ENCODE measurements around the gene BIRC6. TPM values are rescaled to one million over a fixed set of nuclear protein-coding genes. Genes with fewer than 3 reads are reported as not detected.
A peak's percentile ranks its signal among the peaks of the same experiment; 100 is the strongest.
"Not testable (repeated sequence)": the region's sequence is repeated elsewhere in the genome, so short reads cannot be mapped to it uniquely, and the experiment has no call there.

BIRC6 gene
- total and polyA plus RNA-seq, 4 donors = 3.6 to 137 (median 61.9) TPM

DNA sequence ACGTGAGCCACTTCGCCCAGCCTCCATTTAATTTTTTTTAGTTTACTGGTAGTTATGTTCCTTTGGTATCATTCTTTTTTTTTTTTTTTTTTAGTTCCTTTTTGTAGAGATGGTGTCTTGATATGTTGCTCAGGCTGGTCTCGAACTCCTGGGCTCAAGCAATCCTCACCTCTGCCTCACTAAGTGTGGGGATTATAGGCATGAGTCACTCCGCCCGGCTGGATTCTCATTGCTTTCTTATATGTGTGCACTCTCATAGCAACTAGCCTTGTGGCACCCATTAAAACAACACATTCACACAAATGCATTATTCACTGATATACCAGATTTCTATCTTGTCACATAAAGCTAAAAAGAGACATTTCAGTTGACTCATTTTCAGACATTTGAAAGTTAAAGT lies 275.3 kb downstream of the BIRC6 start:
- WGBS, 2 donors = 66 to 71% methylated on average over 5 of the region's 5 CpGs
- Histone ChIP-seq H3K36me3 (ENCODE audit: control insufficient read depth in 1 of 2, insufficient read depth in 2 of 2, low read length in 1 of 2) (peaks cover 0 to 2% of the 10 kb centered on the region in 2 donors), H3K27me3 (ENCODE audit: control insufficient read depth in 1 of 2, insufficient read depth in 2 of 2, low read length in 1 of 2) (no peaks in the 10 kb centered on the region)

DNA sequence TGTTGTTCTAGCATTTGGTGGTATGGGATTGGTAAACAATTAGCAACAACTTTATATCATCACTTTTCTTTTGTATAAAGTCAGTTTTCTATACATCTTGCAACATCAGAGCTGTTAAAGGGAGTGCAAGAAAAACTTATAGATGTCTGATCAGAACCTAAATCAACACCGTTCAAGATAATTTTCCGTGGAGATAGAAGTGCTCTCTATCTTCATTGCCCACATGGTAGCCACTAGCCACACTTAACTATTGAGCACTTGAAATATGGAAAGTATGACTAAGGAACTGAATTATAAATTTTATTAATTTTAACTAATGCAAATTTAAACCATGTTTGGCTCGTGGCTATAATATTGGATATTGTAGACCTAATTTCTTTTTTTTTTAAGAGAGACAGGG lies 276.2 kb downstream of the BIRC6 start:
- ATAC-seq (ENCODE audit: low FRiP score) = no peak
- no peaks in the 10 kb centered on the region for H3K9me3 ChIP-seq (ENCODE audit: control insufficient read depth, low read length)
- H3K27me3 ChIP-seq (ENCODE audit: control insufficient read depth in 1 of 2, insufficient read depth in 2 of 2, low read length in 1 of 2) = no peaks in the 10 kb centered on the region
- intact Hi-C loops (cut with DNase I) = no loop called here
- WGBS, 2 donors = 82 to 84% methylated on average over 3 of the region's 3 CpGs
- H3K36me3 ChIP-seq (ENCODE audit: control insufficient read depth in 1 of 2, insufficient read depth in 2 of 2, low read length in 1 of 2) = peaks cover 0 to 6% of the 10 kb centered on the region in 2 donors
- peaks cover 0 to 3% of the 10 kb centered on the region in 2 donors for H3K4me1 ChIP-seq (ENCODE audit: control insufficient read depth in 1 of 2, insufficient read depth in 2 of 2, low read length in 2 of 2)
- no peak overlapping the region for H3K27ac ChIP-seq (ENCODE audit: low read depth in 1 of 2, low read length in 2 of 2)
- no peak for DNase-seq
- H3K4me3 ChIP-seq (ENCODE audit: low read length in 2 of 2) = no peak overlapping the region

More for the DNA sequence above, 275.3 kb downstream of the BIRC6 start:
- Histone ChIP-seq H3K4me3 (ENCODE audit: low read length in 2 of 2) (no peak overlapping the region), H3K9me3 (ENCODE audit: control insufficient read depth, low read length) (no peaks in the 10 kb centered on the region), H3K27ac (ENCODE audit: low read depth in 1 of 2, low read length in 2 of 2) (no peak overlapping the region), H3K4me1 (ENCODE audit: control insufficient read depth in 1 of 2, insufficient read depth in 2 of 2, low read length in 2 of 2) (peaks cover 0 to 3% of the 10 kb centered on the region in 2 donors)
- intact Hi-C loops (cut with DNase I) = no loop called here
- no peak for DNase-seq
- no peak for ATAC-seq (ENCODE audit: low FRiP score)

DNA sequence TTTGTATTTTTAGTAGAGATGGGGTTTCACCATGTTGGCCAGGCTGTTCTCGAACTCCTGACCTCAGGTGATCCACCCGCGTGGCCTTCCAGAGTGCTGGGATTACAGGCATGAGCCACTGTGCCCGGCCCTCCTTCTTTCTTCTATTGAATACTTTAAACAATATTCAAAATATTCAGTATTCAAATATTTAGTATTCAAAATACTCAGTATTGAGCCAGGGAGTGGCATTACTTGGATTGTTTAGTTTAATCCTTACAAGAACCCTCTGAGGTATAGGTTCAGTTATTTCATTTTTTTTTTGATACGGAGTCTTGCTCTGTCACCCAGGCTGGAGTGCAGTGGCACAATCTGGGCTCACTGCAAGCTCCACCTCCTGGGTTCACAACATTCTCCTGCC lies 281.7 kb downstream of the BIRC6 start:
- H3K36me3 ChIP-seq (ENCODE audit: control insufficient read depth in 1 of 2, insufficient read depth in 2 of 2, low read length in 1 of 2); H3K27me3 ChIP-seq (ENCODE audit: control insufficient read depth in 1 of 2, insufficient read depth in 2 of 2, low read length in 1 of 2); H3K9me3 ChIP-seq (ENCODE audit: control insufficient read depth, low read length); H3K4me3 ChIP-seq (ENCODE audit: low read length in 2 of 2); ATAC-seq (ENCODE audit: low FRiP score); H3K27ac ChIP-seq (ENCODE audit: low read depth in 1 of 2, low read length in 2 of 2); intact Hi-C loops (cut with DNase I); DNase-seq; H3K4me1 ChIP-seq (ENCODE audit: control insufficient read depth in 1 of 2, insufficient read depth in 2 of 2, low read length in 2 of 2): not testable (repeated sequence)
- WGBS, 2 donors = 94 to 96% methylated on average over 5 of the region's 5 CpGs

DNA sequence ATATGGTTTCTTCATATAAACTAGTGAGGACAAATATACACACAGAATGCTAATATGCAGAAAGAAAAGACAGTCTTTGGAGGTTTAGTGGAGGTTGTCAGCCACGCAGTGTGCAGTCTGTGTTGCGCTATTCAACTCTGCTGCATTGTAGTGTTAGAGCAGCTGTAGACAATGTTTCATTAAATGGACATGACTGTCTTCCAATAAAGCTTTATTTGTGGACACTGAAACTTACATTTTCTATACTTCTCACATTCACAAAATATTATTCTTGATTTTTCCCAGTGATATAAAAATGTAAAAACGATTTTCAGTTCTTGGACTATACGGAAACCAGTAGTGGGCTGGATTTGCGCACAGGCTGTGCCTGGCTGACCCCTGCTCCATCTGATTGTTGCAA lies 284.4 kb downstream of the BIRC6 start:
- intact Hi-C loops (cut with DNase I) = no loop called here
- DNase-seq (no peak), ATAC-seq (ENCODE audit: low FRiP score) (no peak)
- 96 to 99% methylated on average over 5 of the region's 5 CpGs for WGBS, 2 donors
- no peak overlapping the region for H3K4me3 ChIP-seq (ENCODE audit: low read length in 2 of 2)
- peaks cover 0 to 3% of the 10 kb centered on the region in 2 donors for H3K36me3 ChIP-seq (ENCODE audit: control insufficient read depth in 1 of 2, insufficient read depth in 2 of 2, low read length in 1 of 2)
- H3K27me3 ChIP-seq (ENCODE audit: control insufficient read depth in 1 of 2, insufficient read depth in 2 of 2, low read length in 1 of 2) = no peaks in the 10 kb centered on the region
- H3K9me3 ChIP-seq (ENCODE audit: control insufficient read depth, low read length) = no peaks in the 10 kb centered on the region
- H3K27ac ChIP-seq (ENCODE audit: low read depth in 1 of 2, low read length in 2 of 2) = no peak overlapping the region
- no peaks in the 10 kb centered on the region for H3K4me1 ChIP-seq (ENCODE audit: control insufficient read depth in 1 of 2, insufficient read depth in 2 of 2, low read length in 2 of 2)

DNA sequence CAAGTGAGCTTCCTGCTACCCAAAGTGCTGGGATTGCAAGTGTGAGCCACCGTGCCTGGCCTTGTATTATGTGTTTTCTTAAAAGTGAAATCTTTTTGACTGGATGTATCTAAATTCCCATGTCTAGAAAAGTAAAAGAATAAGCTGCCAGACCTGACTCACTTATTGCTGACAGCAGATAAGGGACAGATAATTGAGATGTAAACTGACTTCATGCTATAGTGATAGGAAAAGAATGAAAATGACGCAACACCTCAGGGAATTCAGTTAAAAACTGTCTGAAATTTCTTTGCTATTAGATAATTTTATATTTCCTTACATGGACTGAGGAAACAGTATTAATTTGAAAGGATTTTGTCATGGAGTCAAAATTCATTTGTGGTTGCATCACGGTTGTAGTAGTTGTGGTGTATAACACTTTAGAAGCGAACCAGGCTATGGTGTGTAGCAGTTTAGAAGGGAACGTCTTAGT lies 290.4 kb downstream of the BIRC6 start:
- DNase-seq (no peak), ATAC-seq (ENCODE audit: low FRiP score) (peak; percentile 87)
- no peaks in the 10 kb centered on the region for H3K4me1 ChIP-seq (ENCODE audit: control insufficient read depth in 1 of 2, insufficient read depth in 2 of 2, low read length in 2 of 2)
- no peak overlapping the region for H3K4me3 ChIP-seq (ENCODE audit: low read length in 2 of 2)
- no peaks in the 10 kb centered on the region for H3K27me3 ChIP-seq (ENCODE audit: control insufficient read depth in 1 of 2, insufficient read depth in 2 of 2, low read length in 1 of 2)
- no peaks in the 10 kb centered on the region for H3K36me3 ChIP-seq (ENCODE audit: control insufficient read depth in 1 of 2, insufficient read depth in 2 of 2, low read length in 1 of 2)
- intact Hi-C loops (cut with DNase I) = loop anchor here in 1 of 2 donors (2.0 kb wide), 1 partner anchor 74 kb away; no protein-coding TSS in a partner anchor
- WGBS, 2 donors = 2 to 6% methylated on average over 5 of the region's 5 CpGs
- peak overlapping the region; percentile 87 to 90 for H3K27ac ChIP-seq (ENCODE audit: low read depth in 1 of 2, low read length in 2 of 2)
- H3K9me3 ChIP-seq (ENCODE audit: control insufficient read depth, low read length) = no peaks in the 10 kb centered on the region

DNA sequence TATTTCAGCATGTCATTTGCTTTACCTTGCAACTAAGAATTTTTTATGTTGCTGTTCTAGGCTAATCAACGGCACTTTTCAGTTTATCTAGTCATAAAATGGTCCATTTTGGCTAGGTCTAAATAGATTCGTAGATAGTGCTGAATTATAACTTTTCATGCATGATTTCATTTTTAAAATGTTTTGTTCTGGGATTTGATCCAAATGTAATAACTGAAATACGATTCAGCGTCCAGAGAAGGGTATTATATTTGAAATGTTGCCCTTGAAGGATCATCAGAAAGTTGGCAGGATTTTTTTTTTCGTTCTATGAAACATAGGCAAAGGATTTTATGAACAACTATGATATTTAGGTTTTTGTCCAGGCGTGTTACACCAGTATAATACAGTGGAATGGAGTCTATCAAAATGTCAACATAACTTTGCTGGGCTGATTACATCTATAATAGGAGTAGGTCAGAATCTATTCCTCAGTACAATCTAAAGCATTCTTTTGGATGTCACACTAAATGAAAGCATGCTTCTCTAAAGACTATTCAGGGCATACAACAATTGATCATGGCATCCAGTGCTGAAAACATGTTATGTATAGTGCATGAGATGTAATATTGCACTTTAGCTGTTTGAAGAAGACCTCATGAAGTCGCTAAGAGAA lies 295.9 kb downstream of the BIRC6 start:
- ATAC-seq (ENCODE audit: low FRiP score) (no peak), DNase-seq (no peak)
- Histone ChIP-seq H3K36me3 (ENCODE audit: control insufficient read depth in 1 of 2, insufficient read depth in 2 of 2, low read length in 1 of 2) (no peaks in the 10 kb centered on the region), H3K9me3 (ENCODE audit: control insufficient read depth, low read length) (no peaks in the 10 kb centered on the region), H3K27ac (ENCODE audit: low read depth in 1 of 2, low read length in 2 of 2) (peak overlapping the region in 1 of 2 donors; percentile 68), H3K27me3 (ENCODE audit: control insufficient read depth in 1 of 2, insufficient read depth in 2 of 2, low read length in 1 of 2) (no peaks in the 10 kb centered on the region), H3K4me1 (ENCODE audit: control insufficient read depth in 1 of 2, insufficient read depth in 2 of 2, low read length in 2 of 2) (peaks cover 0 to 2% of the 10 kb centered on the region in 2 donors), H3K4me3 (ENCODE audit: low read length in 2 of 2) (no peak overlapping the region)
- intact Hi-C loops (cut with DNase I) = no loop called here
- 5 to 8% methylated on average over 7 of the region's 7 CpGs for WGBS, 2 donors

DNA sequence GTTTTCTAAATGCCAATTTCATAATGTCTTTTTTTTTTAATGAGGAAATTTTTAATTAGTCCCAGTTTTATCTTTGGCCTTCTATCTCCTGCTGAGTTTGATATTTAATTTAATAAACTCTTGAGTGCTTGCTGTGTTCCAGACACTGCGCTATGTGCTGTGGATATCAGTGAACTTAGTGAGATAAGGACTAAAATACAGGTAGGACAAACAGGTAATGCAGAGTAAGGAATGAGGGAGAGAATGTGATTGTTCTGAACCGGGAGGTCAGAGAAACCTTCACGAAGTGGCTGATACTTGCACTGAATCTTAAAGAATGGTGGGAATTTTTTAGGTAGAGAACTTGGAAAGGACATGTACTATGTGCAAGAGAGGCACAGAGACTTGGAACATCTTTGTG lies 299.2 kb downstream of the BIRC6 start:
- H3K27me3 ChIP-seq (ENCODE audit: control insufficient read depth in 1 of 2, insufficient read depth in 2 of 2, low read length in 1 of 2) = no peaks in the 10 kb centered on the region
- H3K36me3 ChIP-seq (ENCODE audit: control insufficient read depth in 1 of 2, insufficient read depth in 2 of 2, low read length in 1 of 2) = no peaks in the 10 kb centered on the region
- peaks cover 0 to 2% of the 10 kb centered on the region in 2 donors for H3K4me1 ChIP-seq (ENCODE audit: control insufficient read depth in 1 of 2, insufficient read depth in 2 of 2, low read length in 2 of 2)
- H3K9me3 ChIP-seq (ENCODE audit: control insufficient read depth, low read length) = no peaks in the 10 kb centered on the region
- WGBS, 2 donors = 92 to 93% methylated on average over 3 of the region's 3 CpGs
- no peak overlapping the region for H3K4me3 ChIP-seq (ENCODE audit: low read length in 2 of 2)
- H3K27ac ChIP-seq (ENCODE audit: low read depth in 1 of 2, low read length in 2 of 2) = no peak overlapping the region
- DNase-seq (no peak), ATAC-seq (ENCODE audit: low FRiP score) (no peak)
- intact Hi-C loops (cut with DNase I) = no loop called here

DNA sequence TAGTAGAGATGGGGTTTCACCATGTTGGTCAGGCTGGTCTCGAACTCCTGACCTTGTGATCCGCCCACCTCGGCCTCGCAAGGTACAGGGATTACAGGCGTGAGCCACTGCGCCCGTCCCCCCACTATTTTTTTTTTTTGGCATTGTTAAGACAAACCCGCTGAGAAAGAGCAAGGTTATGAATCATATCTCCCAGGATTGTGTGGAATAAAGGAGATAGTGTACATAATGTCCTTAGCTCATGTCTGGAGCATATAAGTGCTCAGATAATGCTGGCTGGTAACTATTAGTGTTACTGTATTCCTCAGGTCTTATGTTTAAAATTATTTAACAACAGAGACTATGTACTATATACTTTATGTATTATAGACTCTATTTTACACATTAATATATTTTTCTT lies 307.0 kb downstream of the BIRC6 start:
- DNase-seq (no peak), ATAC-seq (ENCODE audit: low FRiP score) (no peak)
- intact Hi-C loops (cut with DNase I) = no loop called here
- Histone ChIP-seq H3K36me3 (ENCODE audit: control insufficient read depth in 1 of 2, insufficient read depth in 2 of 2, low read length in 1 of 2) (no peaks in the 10 kb centered on the region), H3K4me1 (ENCODE audit: control insufficient read depth in 1 of 2, insufficient read depth in 2 of 2, low read length in 2 of 2) (no peaks in the 10 kb centered on the region), H3K4me3 (ENCODE audit: low read length in 2 of 2) (no peak overlapping the region), H3K9me3 (ENCODE audit: control insufficient read depth, low read length) (no peaks in the 10 kb centered on the region), H3K27me3 (ENCODE audit: control insufficient read depth in 1 of 2, insufficient read depth in 2 of 2, low read length in 1 of 2) (no peaks in the 10 kb centered on the region), H3K27ac (ENCODE audit: low read depth in 1 of 2, low read length in 2 of 2) (no peak overlapping the region)
- 83 to 89% methylated on average over 8 of the region's 8 CpGs for WGBS, 2 donors

DNA sequence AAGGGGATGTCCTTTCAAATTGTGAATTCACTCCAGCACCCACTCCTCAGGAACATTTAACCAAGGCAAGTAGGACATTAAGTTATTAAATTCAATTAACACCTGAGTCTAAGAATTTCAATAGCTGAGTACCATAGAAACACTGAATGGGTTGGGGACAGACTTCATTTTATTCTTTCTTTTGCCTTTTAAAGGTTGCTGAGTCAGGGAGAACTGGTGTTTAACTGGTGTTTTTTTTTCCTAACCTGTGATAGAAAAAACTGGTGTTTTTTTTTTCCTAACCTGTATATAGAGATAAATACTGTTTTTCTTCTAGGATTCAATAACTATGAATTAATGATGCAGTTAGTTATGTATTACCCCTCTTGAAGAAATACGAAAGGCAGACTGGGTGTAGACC lies 309.9 kb downstream of the BIRC6 start:
- H3K4me1 ChIP-seq (ENCODE audit: control insufficient read depth in 1 of 2, insufficient read depth in 2 of 2, low read length in 2 of 2) = no peaks in the 10 kb centered on the region
- intact Hi-C loops (cut with DNase I) = no loop called here
- DNase-seq (no peak), ATAC-seq (ENCODE audit: low FRiP score) (no peak)
- H3K4me3 ChIP-seq (ENCODE audit: low read length in 2 of 2) = no peak overlapping the region
- H3K27ac ChIP-seq (ENCODE audit: low read depth in 1 of 2, low read length in 2 of 2) = no peak overlapping the region
- H3K27me3 ChIP-seq (ENCODE audit: control insufficient read depth in 1 of 2, insufficient read depth in 2 of 2, low read length in 1 of 2) = no peaks in the 10 kb centered on the region
- 94 to 99% methylated on average over 1 of the region's 1 CpG for WGBS, 2 donors
- no peaks in the 10 kb centered on the region for H3K9me3 ChIP-seq (ENCODE audit: control insufficient read depth, low read length)
- no peaks in the 10 kb centered on the region for H3K36me3 ChIP-seq (ENCODE audit: control insufficient read depth in 1 of 2, insufficient read depth in 2 of 2, low read length in 1 of 2)

All from aorta (tissue), 5 donors.